ENCODE measurements around the gene CTCFL.
"Not testable (repeated sequence)": the region's sequence is repeated elsewhere in the genome, so short reads cannot be mapped to it uniquely, and the experiment has no call there.

The CTCFL gene

GRCh38 chr20:57535297-57535696, 10.4 kb upstream of the CTCFL start:
- no peak for DNase-seq

GRCh38 chr20:57532104-57532503, 7.2 kb upstream of the CTCFL start:
- DNase-seq = no peak

GRCh38 chr20:57530327-57530981, 5.5 kb upstream of the CTCFL start:
- no peak for DNase-seq

GRCh38 chr20:57529810-57530209, 4.9 kb upstream of the CTCFL start:
- no peak for DNase-seq

- no peak for DNase-seq
Measured at GRCh38 chr20:57529160-57529585, 4.2 kb upstream of the CTCFL start.

GRCh38 chr20:57528148-57528547, 3.2 kb upstream of the CTCFL start:
- DNase-seq = no peak

- DNase-seq = no peak
Measured at GRCh38 chr20:57527728-57528127, 2.8 kb upstream of the CTCFL start.

- DNase-seq = no peak
Measured at GRCh38 chr20:57526885-57527460, 2.0 kb upstream of the CTCFL start.

- DNase-seq = no peak
Measured at GRCh38 chr20:57526087-57526884, 1.3 kb upstream of the CTCFL start.

GRCh38 chr20:57525328-57526086, 567 bp upstream of the CTCFL start:
- no peak for DNase-seq

GRCh38 chr20:57523782-57524181, 1.2 kb downstream of the CTCFL start:
- DNase-seq = no peak

GRCh38 chr20:57522380-57523140, 2.4 kb downstream of the CTCFL start:
- DNase-seq = no peak

GRCh38 chr20:57517904-57518303, 7.0 kb downstream of the CTCFL start:
- DNase-seq = no peak

GRCh38 chr20:57514273-57514751, 10.6 kb downstream of the CTCFL start:
- peak; percentile 27 for DNase-seq

- DNase-seq = no peak
Measured at GRCh38 chr20:57513199-57513598, 11.7 kb downstream of the CTCFL start.

- no peak for DNase-seq
Measured at GRCh38 chr20:57512432-57512831, 12.5 kb downstream of the CTCFL start.

GRCh38 chr20:57511709-57512108, 13.2 kb downstream of the CTCFL start:
- DNase-seq = not testable (repeated sequence)

- no peak for DNase-seq
Measured at GRCh38 chr20:57509665-57510237, 15.2 kb downstream of the CTCFL start.

GRCh38 chr20:57508831-57509230, 16.1 kb downstream of the CTCFL start:
- DNase-seq = no peak

- no peak for DNase-seq
Measured at GRCh38 chr20:57508381-57508780, 16.6 kb downstream of the CTCFL start.

- DNase-seq = no peak
Measured at GRCh38 chr20:57507477-57507876, 17.5 kb downstream of the CTCFL start.

- no peak for DNase-seq
Measured at GRCh38 chr20:57505979-57506378, 19.0 kb downstream of the CTCFL start.
